ENCODE data around the gene PCSK6.

PCSK6 gene

GRCh38 chr15:101509279-101509678, 19.8 kb upstream of the PCSK6 start:
- TF ChIP-seq, protein P1, sequence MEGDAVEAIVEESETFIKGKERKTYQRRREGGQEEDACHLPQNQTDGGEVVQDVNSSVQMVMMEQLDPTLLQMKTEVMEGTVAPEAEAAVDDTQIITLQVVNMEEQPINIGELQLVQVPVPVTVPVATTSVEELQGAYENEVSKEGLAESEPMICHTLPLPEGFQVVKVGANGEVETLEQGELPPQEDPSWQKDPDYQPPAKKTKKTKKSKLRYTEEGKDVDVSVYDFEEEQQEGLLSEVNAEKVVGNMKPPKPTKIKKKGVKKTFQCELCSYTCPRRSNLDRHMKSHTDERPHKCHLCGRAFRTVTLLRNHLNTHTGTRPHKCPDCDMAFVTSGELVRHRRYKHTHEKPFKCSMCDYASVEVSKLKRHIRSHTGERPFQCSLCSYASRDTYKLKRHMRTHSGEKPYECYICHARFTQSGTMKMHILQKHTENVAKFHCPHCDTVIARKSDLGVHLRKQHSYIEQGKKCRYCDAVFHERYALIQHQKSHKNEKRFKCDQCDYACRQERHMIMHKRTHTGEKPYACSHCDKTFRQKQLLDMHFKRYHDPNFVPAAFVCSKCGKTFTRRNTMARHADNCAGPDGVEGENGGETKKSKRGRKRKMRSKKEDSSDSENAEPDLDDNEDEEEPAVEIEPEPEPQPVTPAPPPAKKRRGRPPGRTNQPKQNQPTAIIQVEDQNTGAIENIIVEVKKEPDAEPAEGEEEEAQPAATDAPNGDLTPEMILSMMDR (IDR thresholded peaks at IDR 0.05): no peak

DNA sequence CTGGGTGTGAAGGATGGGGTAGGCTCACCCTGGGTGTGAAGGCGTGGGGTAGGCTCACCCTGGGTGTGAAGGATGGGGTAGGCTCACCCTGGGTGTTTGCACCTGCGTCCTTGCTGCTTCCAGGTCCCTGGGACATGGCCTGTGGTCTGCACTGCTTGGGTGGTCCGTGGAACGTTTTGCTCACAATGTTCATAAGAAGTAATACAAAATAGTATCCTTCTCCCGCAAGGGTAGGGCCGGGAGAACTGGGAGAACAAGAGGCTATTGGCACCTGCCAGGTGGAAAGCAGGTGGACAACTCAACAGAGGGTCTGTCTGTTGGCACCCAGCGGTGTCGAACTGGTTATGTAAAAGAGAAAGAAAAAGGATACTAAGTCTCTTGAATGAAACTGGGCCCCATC, 17.0 kb upstream of the PCSK6 start:
- TF ChIP-seq, protein P1 (IDR thresholded peaks at IDR 0.05): no peak

- TF ChIP-seq, protein P1 (IDR thresholded peaks at IDR 0.05): no peak
These were observed 16.3 kb upstream of the PCSK6 start for GRCh38 chr15:101505610-101506337.

DNA sequence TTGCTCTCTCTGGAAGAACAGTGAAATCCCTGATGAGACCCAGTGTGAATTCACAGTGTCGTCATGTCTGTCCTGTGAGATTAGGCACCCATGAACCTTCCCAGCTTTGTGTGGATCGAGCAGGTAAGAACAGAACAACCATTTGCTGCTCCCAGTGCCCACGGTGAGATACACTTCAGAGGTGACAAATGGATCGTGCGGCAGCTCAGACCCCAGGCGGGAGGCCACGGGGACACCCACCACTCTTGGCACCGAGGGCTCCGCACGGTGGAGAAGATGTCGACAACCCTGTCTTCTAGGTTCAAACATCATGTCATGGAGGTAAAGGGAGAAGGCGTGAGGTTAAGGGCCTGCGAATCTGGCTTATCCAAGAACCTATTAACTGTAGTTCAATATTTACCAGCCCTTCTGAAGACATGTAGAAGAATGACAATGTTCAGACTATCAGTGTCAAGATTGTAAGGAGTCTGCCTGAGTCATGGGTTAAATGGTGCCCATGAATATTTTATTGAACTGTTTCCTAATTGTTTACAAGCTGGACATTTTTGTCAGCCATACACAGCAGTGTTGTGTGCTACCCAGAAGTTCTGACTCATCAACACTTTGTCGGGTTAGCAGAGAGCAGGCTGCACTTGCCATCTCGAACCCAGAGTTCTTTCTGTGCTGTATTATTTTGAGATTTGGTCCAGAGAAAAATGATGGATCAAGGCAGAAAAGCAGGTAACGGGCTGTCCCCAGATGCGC, 15.5 kb upstream of the PCSK6 start:
- TF ChIP-seq, protein P1 (IDR thresholded peaks at IDR 0.05): no peak

DNA sequence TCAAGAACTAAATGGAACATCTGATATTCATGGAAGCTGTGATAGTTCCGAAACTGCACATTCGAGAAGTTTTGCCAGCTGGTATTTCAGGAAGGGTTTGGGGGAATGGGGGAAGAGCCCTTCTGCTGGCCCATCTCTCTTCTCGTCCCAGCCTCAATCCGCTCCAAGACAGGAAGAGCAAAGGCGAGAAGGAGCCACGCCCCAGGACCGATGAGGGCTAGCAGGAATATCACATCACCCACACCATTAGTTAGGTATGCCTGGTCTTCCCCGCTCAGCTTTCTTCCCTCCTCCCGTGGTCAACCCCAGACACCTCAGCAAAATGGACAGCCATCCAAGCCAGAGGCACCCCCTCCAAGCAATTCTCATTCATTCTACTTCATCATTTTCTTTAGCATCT, 14.9 kb upstream of the PCSK6 start:
- TF ChIP-seq, protein P1 (IDR thresholded peaks at IDR 0.05): no peak

GRCh38 chr15:101503296-101503599, 13.7 kb upstream of the PCSK6 start:
- TF ChIP-seq, protein P1 (IDR thresholded peaks at IDR 0.05): no peak

DNA sequence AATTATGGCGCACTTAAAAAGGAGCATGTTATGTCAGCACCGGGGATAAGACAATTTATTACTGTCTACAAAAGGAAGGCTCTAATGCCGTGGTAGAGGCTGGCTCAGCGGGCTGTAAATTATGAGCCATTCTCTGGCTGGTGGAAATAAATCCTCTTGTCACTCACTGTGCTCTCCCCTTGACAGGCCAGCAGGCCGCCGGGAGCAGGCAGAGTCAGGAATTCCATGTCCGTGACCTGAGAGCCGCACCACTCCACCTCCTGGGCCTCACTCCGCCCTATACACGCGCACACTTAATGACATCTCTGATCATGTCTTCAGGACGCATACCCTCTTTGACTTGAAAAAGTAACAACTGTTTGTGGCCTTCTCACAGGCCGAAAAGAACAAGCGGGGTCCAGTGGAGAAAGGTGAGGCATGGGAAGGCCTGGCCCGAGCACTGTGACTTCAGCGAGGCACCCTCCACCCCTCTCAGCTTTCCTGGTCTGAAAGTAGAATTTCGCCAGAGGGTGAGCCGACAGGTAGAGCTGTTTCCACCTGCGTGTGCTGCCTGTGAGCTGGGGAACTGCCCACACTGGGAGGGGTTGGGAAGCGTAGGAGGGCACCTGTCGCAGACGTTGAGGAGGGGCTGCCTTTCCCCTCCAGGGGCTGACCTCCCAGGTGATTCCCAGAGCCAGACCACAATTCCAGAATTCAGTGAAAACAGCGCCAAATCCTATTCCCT, 13.2 kb upstream of the PCSK6 start:
- TF ChIP-seq, protein P1 (IDR thresholded peaks at IDR 0.05): no peak

Data from LNCAP (cell line).